ENCODE measurements around the gene ZDHHC1. TPM values are rescaled to one million over a fixed set of nuclear protein-coding genes. Genes with fewer than 3 reads are reported as not detected.

Gene ZDHHC1
- total and polyA plus RNA-seq, 2 of the 13 experiments (the other 11 are each of a cell fraction or from before 2014, with no cell fraction given) = 0.51 to 1.1 TPM

DNA sequence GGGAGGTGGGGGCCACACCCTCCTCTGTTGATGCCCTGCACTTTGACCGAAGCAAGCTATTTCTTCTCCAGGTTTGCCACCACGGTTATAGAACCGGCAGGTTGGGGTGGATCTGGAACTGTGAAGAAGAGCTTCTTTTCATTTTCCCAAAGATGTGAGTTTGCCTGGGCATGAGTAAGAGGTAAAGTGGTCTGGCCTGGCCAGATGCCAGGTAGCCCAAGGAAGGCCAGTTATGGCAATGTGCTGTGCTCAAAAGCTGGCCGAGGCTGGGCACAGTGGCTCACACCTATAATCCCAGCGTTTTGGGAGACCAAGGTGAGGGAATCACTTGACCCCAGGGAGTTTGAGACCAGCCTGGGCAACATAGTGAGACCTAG, 46.0 kb upstream of the ZDHHC1 start:
- intact Hi-C loops (cut with micrococcal nuclease; ENCODE audit: unreplicated experiment) = no loop called here
- CTCF ChIA-PET (ENCODE audit: low intra/inter-chr PET ratio, low total read pairs) = no interaction called here
- FAIRE-seq = no peak
- TF ChIP-seq, protein P1, sequence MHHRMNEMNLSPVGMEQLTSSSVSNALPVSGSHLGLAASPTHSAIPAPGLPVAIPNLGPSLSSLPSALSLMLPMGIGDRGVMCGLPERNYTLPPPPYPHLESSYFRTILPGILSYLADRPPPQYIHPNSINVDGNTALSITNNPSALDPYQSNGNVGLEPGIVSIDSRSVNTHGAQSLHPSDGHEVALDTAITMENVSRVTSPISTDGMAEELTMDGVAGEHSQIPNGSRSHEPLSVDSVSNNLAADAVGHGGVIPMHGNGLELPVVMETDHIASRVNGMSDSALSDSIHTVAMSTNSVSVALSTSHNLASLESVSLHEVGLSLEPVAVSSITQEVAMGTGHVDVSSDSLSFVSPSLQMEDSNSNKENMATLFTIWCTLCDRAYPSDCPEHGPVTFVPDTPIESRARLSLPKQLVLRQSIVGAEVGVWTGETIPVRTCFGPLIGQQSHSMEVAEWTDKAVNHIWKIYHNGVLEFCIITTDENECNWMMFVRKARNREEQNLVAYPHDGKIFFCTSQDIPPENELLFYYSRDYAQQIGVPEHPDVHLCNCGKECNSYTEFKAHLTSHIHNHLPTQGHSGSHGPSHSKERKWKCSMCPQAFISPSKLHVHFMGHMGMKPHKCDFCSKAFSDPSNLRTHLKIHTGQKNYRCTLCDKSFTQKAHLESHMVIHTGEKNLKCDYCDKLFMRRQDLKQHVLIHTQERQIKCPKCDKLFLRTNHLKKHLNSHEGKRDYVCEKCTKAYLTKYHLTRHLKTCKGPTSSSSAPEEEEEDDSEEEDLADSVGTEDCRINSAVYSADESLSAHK (CRISPR knock-in tag; IDR thresholded peaks at IDR 0.05; ENCODE audit: borderline replicate concordance) = no peak
- TF ChIP-seq, protein P2, sequence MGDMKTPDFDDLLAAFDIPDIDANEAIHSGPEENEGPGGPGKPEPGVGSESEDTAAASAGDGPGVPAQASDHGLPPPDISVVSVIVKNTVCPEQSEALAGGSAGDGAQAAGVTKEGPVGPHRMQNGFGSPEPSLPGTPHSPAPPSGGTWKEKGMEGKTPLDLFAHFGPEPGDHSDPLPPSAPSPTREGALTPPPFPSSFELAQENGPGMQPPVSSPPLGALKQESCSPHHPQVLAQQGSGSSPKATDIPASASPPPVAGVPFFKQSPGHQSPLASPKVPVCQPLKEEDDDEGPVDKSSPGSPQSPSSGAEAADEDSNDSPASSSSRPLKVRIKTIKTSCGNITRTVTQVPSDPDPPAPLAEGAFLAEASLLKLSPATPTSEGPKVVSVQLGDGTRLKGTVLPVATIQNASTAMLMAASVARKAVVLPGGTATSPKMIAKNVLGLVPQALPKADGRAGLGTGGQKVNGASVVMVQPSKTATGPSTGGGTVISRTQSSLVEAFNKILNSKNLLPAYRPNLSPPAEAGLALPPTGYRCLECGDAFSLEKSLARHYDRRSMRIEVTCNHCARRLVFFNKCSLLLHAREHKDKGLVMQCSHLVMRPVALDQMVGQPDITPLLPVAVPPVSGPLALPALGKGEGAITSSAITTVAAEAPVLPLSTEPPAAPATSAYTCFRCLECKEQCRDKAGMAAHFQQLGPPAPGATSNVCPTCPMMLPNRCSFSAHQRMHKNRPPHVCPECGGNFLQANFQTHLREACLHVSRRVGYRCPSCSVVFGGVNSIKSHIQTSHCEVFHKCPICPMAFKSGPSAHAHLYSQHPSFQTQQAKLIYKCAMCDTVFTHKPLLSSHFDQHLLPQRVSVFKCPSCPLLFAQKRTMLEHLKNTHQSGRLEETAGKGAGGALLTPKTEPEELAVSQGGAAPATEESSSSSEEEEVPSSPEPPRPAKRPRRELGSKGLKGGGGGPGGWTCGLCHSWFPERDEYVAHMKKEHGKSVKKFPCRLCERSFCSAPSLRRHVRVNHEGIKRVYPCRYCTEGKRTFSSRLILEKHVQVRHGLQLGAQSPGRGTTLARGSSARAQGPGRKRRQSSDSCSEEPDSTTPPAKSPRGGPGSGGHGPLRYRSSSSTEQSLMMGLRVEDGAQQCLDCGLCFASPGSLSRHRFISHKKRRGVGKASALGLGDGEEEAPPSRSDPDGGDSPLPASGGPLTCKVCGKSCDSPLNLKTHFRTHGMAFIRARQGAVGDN (CRISPR knock-in tag; IDR thresholded peaks at IDR 0.05) = no peak
- TF ChIP-seq, protein P3, sequence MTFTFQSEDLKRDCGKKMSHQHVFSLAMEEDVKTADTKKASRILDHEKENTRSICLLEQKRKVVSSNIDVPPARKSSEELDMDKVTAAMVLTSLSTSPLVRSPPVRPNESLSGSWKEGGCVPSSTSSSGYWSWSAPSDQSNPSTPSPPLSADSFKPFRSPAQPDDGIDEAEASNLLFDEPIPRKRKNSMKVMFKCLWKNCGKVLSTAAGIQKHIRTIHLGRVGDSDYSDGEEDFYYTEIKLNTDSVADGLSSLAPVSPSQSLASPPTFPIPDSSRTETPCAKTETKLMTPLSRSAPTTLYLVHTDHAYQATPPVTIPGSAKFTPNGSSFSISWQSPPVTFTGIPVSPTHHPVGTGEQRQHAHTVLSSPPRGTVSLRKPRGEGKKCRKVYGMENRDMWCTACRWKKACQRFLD (CRISPR knock-in tag; IDR thresholded peaks at IDR 0.05; ENCODE audit: borderline replicate concordance) = no peak
- no peak for TF ChIP-seq ZNF737 (CRISPR knock-in tag; IDR thresholded peaks at IDR 0.05; ENCODE audit: borderline replicate concordance)
- TF ChIP-seq ZNF629 (CRISPR knock-in tag; conservative IDR thresholded peaks at IDR 0.05) = no peak
- TF ChIP-seq, protein P4, sequence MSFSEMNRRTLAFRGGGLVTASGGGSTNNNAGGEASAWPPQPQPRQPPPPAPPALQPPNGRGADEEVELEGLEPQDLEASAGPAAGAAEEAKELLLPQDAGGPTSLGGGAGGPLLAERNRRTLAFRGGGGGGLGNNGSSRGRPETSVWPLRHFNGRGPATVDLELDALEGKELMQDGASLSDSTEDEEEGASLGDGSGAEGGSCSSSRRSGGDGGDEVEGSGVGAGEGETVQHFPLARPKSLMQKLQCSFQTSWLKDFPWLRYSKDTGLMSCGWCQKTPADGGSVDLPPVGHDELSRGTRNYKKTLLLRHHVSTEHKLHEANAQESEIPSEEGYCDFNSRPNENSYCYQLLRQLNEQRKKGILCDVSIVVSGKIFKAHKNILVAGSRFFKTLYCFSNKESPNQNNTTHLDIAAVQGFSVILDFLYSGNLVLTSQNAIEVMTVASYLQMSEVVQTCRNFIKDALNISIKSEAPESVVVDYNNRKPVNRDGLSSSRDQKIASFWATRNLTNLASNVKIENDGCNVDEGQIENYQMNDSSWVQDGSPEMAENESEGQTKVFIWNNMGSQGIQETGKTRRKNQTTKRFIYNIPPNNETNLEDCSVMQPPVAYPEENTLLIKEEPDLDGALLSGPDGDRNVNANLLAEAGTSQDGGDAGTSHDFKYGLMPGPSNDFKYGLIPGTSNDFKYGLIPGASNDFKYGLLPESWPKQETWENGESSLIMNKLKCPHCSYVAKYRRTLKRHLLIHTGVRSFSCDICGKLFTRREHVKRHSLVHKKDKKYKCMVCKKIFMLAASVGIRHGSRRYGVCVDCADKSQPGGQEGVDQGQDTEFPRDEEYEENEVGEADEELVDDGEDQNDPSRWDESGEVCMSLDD (CRISPR knock-in tag; IDR thresholded peaks at IDR 0.05; ENCODE audit: borderline replicate concordance) = no peak
- TF ChIP-seq ZNF761 (CRISPR knock-in tag; conservative IDR thresholded peaks at IDR 0.05) = no peak
- TF ChIP-seq CENPX (CRISPR knock-in tag; IDR thresholded peaks at IDR 0.05) = no peak
- no peak for TF ChIP-seq RELA (CRISPR knock-in tag; IDR thresholded peaks at IDR 0.05)
- TF ChIP-seq, protein P5, sequence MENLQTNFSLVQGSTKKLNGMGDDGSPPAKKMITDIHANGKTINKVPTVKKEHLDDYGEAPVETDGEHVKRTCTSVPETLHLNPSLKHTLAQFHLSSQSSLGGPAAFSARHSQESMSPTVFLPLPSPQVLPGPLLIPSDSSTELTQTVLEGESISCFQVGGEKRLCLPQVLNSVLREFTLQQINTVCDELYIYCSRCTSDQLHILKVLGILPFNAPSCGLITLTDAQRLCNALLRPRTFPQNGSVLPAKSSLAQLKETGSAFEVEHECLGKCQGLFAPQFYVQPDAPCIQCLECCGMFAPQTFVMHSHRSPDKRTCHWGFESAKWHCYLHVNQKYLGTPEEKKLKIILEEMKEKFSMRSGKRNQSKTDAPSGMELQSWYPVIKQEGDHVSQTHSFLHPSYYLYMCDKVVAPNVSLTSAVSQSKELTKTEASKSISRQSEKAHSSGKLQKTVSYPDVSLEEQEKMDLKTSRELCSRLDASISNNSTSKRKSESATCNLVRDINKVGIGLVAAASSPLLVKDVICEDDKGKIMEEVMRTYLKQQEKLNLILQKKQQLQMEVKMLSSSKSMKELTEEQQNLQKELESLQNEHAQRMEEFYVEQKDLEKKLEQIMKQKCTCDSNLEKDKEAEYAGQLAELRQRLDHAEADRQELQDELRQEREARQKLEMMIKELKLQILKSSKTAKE (CRISPR knock-in tag; IDR thresholded peaks at IDR 0.05; ENCODE audit: borderline replicate concordance) = no peak

More for the DNA sequence above, 46.0 kb upstream of the ZDHHC1 start:
- Histone ChIP-seq H3K4me2 (ENCODE audit: low read depth, low read length) (no peak overlapping the region), H3K9me3 (ENCODE audit: low read length) (no peaks in the 10 kb centered on the region), H3K79me2 (ENCODE audit: insufficient read depth, low read length) (peaks cover 8% of the 10 kb centered on the region), H3K27ac (ENCODE audit: extremely low read length, insufficient read depth, low read length) (no peak overlapping the region), H3K9ac (ENCODE audit: insufficient read depth, low read depth, low read length) (no peak overlapping the region), H3K4me1 (ENCODE audit: insufficient read depth, low read length) (peaks cover 27% of the 10 kb centered on the region), H2AFZ (ENCODE audit: low read length) (no peak overlapping the region), H3K4me3 (replicated peaks in 1 of 3; ENCODE audit: insufficient read depth in 1 of 3, low read depth in 2 of 3, low read length in 3 of 3) (no peak overlapping the region), H4K20me1 (ENCODE audit: insufficient read depth, low read length) (peaks cover 7% of the 10 kb centered on the region; the same call in 1 of the 2 replicates), H3K27me3 (ENCODE audit: control insufficient read depth in 1 of 2, insufficient read depth in 2 of 2, low read length in 2 of 2) (no peaks in the 10 kb centered on the region), H3K36me3 (replicated peaks in 1 of 2; ENCODE audit: control insufficient read depth in 1 of 2, insufficient read depth in 2 of 2, low read length in 2 of 2) (peaks cover 4 to 13% of the 10 kb centered on the region in 2 experiments; a peak in 3 of 5 replicates)
- POLR2A ChIA-PET = interaction anchor here (0.5 to 1.0 kb wide), 2 partner anchors 16 to 334 kb away, joined by 3 read pairs; no protein-coding TSS in a partner anchor
- no TSS peak for BruUV-seq (replicated peaks)
- no peak for ATAC-seq
- WGBS (ENCODE audit: low lambda C conversion rate) = 79% methylated on average over 5 of the region's 5 CpGs
- DNase-seq (ENCODE audit: low spot score) = no peak
- in situ Hi-C loops (cut with HindIII; ENCODE audit: extremely low pct_ligation_motif_present, low pct_unique_long_range_greater_than_20kb) = no loop called here

Data from HepG2 (cell line).